Gastrocnemius medialis (tissue), 4 donors: ENCODE results near the gene CLDN16. TPM values are rescaled to one million over a fixed set of nuclear protein-coding genes. Genes with fewer than 3 reads are reported as not detected.

Source experiments
- ATAC-seq, 2 donors: fragments of 150-250 bp; one replicate each; pipeline ENCODE4 v1.9.1; 2016
- DNase-seq, 2 donors: peaks; one replicate each; pipeline ENCODE4 v3.0.0-alpha.2; 2019
- H3K27ac ChIP-seq, 4 donors: fragments of 200-600 bp; sonication (generic); 1 replicate in 1 of 4; 2 replicates in 3 of 4; pipeline ENCODE4 v1.5.1; 2016 to 2018; ENCODE audit warnings: mild to moderate bottlenecking in 2 of 4, moderate library complexity in 1 of 4
- H3K27me3 ChIP-seq, 3 donors: fragments of 200-600 bp; sonication (generic) in 2 of 3; 1 replicate in 1 of 3; 2 replicates in 2 of 3; pipeline versions ENCODE4 v1.5.1 to v1.6.0; 2016 to 2019; ENCODE audit warnings: mild to moderate bottlenecking in 1 of 3, moderate library complexity in 1 of 3
- H3K36me3 ChIP-seq, 2 donors: fragments of 200-600 bp; sonication (generic) in 1 of 2; one replicate each; pipeline ENCODE4 v1.5.1; 2017 to 2018
- H3K4me1 ChIP-seq, 2 donors: fragments of 200-600 bp; sonication (generic) in 1 of 2; one replicate each; pipeline ENCODE4 v1.5.1; 2016 to 2017; ENCODE audit warnings: mild to moderate bottlenecking in 2 of 2
- H3K4me3 ChIP-seq, 4 donors: fragments of 200-600 bp; sonication (generic) in 3 of 4; 1 replicate in 1 of 4; 2 replicates in 3 of 4; pipeline ENCODE4 v1.5.1; 2016 to 2019; ENCODE audit warnings: mild to moderate bottlenecking in 2 of 4
- H3K9me3 ChIP-seq, 3 donors: fragments of 200-600 bp; sonication (generic) in 2 of 3; 1 replicate in 1 of 3; 2 replicates in 2 of 3; pipeline ENCODE4 v1.5.1; 2016 to 2019
- CTCF ChIP-seq, 5 experiments: fragments of 450-650 bp in 3 of 5; fragments of 200-600 bp in 2 of 5; sonication (generic) in 2 of 5; IDR thresholded peaks in 4 of 5; conservative IDR thresholded peaks in 1 of 5; 1 replicate in 4 of 5; 2 replicates in 1 of 5; pipeline ENCODE4 v1.5.1; 2016 to 2019; ENCODE audit warnings: antibody characterized with exemption in 5 of 5, mild to moderate bottlenecking in 3 of 5, moderate library complexity in 3 of 5
- POLR2A ChIP-seq, 2 donors: fragments of 450-650 bp; IDR thresholded peaks; one replicate each; pipeline ENCODE4 v1.6.1; 2017; ENCODE audit warnings: antibody characterized with exemption in 2 of 2, mild to moderate bottlenecking in 2 of 2, moderate library complexity in 2 of 2
- in situ Hi-C, 4 donors: fragments of 200-750 bp; cut with MboI; loops; one replicate each; pipeline versions ENCODE4 v1.15.0 to v1.8.0; 2017; ENCODE audit warnings: low sequenced_read_pairs in 4 of 4
- intact Hi-C: fragments of 100-400 bp; cut with DNase I; formaldehyde crosslinking; loops from one replicate; pipeline ENCODE4 v1.15.1; 2023; ENCODE audit warnings: low total_unique reads
- total RNA-seq, 4 donors: library from RNA; depleted of rRNA; stranded (reverse); fragments of >200 nt; gene quantifications; one replicate each; pipeline versions ENCODE4 v1.1.0 to v1.2.3, GENCODE V29; 2016

Gene CLDN16
- total RNA-seq, 4 donors from 2014 or later = not detected

GRCh38 chr3:190399677-190400076, 11.7 kb downstream of the CLDN16 start:
- intact Hi-C loops = no loop called here

DNA sequence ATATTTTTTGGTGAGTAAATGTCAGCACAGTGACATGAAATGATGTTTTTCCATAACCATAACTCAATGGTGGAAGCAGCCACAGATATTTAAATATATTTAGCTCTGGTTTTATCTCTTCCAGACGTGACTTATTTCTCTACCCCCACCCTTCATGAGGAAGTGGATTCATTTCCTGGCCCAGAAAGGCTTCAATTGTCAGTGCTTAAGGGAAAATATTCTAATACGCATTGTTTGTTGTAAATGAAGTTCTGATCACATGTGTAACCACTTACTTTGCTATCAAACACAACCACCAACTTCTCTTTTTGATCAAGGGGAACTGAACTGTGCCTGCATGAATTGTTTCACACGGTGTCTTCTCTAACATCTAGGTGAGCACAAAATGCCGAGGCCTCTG, 14.0 kb downstream of the CLDN16 start:
- H3K9me3 ChIP-seq = no peaks in the 10 kb centered on the region
- intact Hi-C loops (no loop called here), in situ Hi-C loops (no loop called here)
- ATAC-seq (no peak), DNase-seq (no peak)
- H3K4me3 ChIP-seq = no peak overlapping the region
- H3K27me3 ChIP-seq = no peaks in the 10 kb centered on the region
- no peaks in the 10 kb centered on the region for H3K36me3 ChIP-seq
- H3K4me1 ChIP-seq = no peaks in the 10 kb centered on the region
- no peak for TF ChIP-seq CTCF (IDR thresholded peaks at IDR 0.05 in 4 of 5, conservative IDR thresholded peaks at IDR 0.05 in 1 of 5)
- TF ChIP-seq POLR2A (IDR thresholded peaks at IDR 0.05) = no peak
- no peak overlapping the region for H3K27ac ChIP-seq

More at GRCh38 chr3:190399677-190400076, 11.7 kb downstream of the CLDN16 start:
- in situ Hi-C loops = no loop called here
- no peaks in the 10 kb centered on the region for H3K4me1 ChIP-seq
- H3K27ac ChIP-seq = no peak overlapping the region
- DNase-seq (no peak), ATAC-seq (no peak)
- H3K4me3 ChIP-seq = no peak overlapping the region
- H3K9me3 ChIP-seq = no peaks in the 10 kb centered on the region
- no peak for TF ChIP-seq CTCF (IDR thresholded peaks at IDR 0.05 in 4 of 5, conservative IDR thresholded peaks at IDR 0.05 in 1 of 5)
- TF ChIP-seq POLR2A (IDR thresholded peaks at IDR 0.05) = no peak
- no peaks in the 10 kb centered on the region for H3K27me3 ChIP-seq
- H3K36me3 ChIP-seq = no peaks in the 10 kb centered on the region

DNA sequence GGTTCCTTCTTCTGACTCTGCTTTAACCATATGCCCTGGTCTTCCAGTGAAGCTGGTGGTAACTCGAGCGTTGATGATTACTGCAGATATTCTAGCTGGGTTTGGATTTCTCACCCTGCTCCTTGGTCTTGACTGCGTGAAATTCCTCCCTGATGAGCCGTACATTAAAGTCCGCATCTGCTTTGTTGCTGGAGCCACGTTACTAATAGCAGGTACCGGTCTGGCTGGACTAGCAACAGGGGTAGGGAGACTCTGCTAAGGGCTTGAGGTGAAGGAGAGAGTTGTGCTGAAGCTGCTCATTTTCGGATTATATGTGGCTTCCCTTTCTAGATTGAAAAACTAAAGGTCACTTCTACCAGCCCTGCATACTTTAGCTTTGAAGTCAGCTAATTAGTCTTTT, 16.8 kb downstream of the CLDN16 start:
- intact Hi-C loops (no loop called here), in situ Hi-C loops (no loop called here)
- ATAC-seq = no peak
- Histone ChIP-seq H3K27ac (no peak overlapping the region), H3K27me3 (no peaks in the 10 kb centered on the region), H3K4me1 (no peaks in the 10 kb centered on the region), H3K9me3 (no peaks in the 10 kb centered on the region), H3K36me3 (no peaks in the 10 kb centered on the region), H3K4me3 (no peak overlapping the region)
- no peak for DNase-seq
- no peak for TF ChIP-seq POLR2A (IDR thresholded peaks at IDR 0.05)
- no peak for TF ChIP-seq CTCF (IDR thresholded peaks at IDR 0.05 in 4 of 5, conservative IDR thresholded peaks at IDR 0.05 in 1 of 5)

- Histone ChIP-seq H3K9me3 (no peaks in the 10 kb centered on the region), H3K4me1 (no peaks in the 10 kb centered on the region), H3K27me3 (no peaks in the 10 kb centered on the region), H3K36me3 (no peaks in the 10 kb centered on the region), H3K27ac (no peak overlapping the region), H3K4me3 (no peak overlapping the region)
- ATAC-seq = no peak
- in situ Hi-C loops (no loop called here), intact Hi-C loops (no loop called here)
- DNase-seq = no peak
- TF ChIP-seq POLR2A (IDR thresholded peaks at IDR 0.05) = no peak
- no peak for TF ChIP-seq CTCF (IDR thresholded peaks at IDR 0.05 in 4 of 5, conservative IDR thresholded peaks at IDR 0.05 in 1 of 5)
Observed at GRCh38 chr3:190414297-190414696, 26.3 kb downstream of the CLDN16 start.

DNA sequence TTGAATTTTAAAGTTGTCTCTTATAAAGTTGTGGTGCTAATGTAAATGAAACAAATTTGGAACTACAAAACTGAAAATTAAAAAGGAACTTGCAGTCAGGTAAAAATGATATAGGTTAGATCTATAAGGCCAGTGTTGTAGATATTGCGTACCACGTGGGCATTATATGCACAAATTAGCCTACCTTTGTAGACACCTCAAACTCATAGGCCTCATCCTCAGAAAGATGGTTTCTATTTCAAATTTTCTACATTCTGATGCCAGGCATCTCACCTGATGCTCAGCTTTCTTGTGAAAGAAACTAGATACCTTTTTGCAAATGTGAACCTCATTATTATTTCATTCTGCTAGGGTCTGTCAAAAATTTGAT, 36.1 kb downstream of the CLDN16 start:
- no peak for DNase-seq
- intact Hi-C loops = no loop called here

More for the DNA sequence above, 36.1 kb downstream of the CLDN16 start:
- no peak overlapping the region for H3K4me3 ChIP-seq
- H3K27ac ChIP-seq = no peak overlapping the region
- no peaks in the 10 kb centered on the region for H3K36me3 ChIP-seq
- in situ Hi-C loops = no loop called here
- no peaks in the 10 kb centered on the region for H3K9me3 ChIP-seq
- H3K4me1 ChIP-seq = peaks cover 0 to 3% of the 10 kb centered on the region in 2 donors
- no peak for ATAC-seq
- no peaks in the 10 kb centered on the region for H3K27me3 ChIP-seq
- TF ChIP-seq POLR2A (IDR thresholded peaks at IDR 0.05) = no peak
